Kasumi-1 (cell line): Measurements from ENCODE around the gene RAPSN.

ENCODE experiments used
- DNase-seq, 2 experiments: peaks; one replicate each; lab custom pipeline; 2025; lab: John Stamatoyannopoulos, UW

The RAPSN gene

DNA sequence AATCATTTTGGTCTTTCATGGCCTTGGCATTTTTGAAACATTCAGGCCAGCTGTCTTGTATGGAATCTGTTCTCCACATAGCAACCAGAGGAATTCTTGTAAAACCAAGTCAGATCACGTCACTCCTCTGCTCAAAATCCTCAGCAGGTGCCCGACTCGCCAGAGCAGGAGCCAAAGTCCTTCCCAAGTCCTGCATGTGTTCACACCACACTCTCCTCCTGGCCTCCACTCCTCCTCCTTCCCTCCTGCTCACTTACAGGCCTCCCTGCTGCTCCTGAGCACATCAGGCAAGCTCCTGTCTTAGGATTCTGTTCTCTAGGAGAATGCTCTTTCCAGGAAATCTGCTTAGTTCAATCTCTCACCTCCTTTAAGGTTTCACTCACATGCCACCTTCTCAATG is 15.8 kb downstream of the RAPSN start:
- DNase-seq: no peak

DNA sequence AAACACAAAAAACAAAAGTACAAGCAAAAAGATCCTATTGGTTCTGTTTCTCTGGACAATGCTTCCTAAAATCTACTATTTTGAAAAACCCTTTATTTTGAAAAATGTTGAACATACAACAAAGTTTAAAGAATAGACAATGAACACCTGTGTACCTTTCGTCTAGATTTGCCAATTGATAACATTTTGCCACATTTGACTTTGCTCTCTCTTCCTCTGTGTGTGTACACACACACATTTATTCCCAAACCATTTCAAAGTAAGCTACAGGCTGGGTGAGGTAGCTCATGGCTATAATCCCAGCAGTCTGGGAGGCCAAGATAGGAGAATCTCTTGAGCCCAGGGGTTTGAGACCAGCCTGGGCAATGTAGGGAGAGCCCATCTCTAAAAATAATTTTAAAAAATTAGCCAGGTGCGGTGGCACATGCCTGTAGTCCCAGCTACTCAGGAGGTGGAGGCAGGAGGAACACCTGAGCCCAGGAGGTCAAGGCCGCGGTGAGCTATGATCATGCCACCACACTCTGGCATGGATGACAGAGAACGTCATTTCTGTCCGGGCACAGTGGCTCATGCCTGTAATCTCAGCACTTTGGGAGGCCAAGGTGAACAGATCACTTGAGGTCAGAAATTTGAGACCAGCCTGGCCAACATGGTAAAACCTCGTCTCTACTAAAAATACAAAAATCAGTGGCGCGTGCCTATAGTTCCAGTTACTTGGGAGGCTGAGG is 17.4 kb downstream of the RAPSN start:
- no peak for DNase-seq

- no peak for DNase-seq
Observed at GRCh38 chr11:47430524-47430923, 18.4 kb downstream of the RAPSN start.

GRCh38 chr11:47426062-47426956 is 22.6 kb downstream of the RAPSN start, which contains the start of gene PSMC3:
PSMC3 (minus strand) TSS chr11:47426439; CDS start chr11:47426279, 160 bp downstream.
- DNase-seq: peak; percentile 93 to 96

- no peak for DNase-seq
Observed at GRCh38 chr11:47425611-47426010, 23.3 kb downstream of the RAPSN start.

GRCh38 chr11:47418454-47419259 is 30.3 kb downstream of the RAPSN start:
- DNase-seq: no peak

GRCh38 chr11:47417712-47418111 is 31.2 kb downstream of the RAPSN start:
- no peak for DNase-seq

DNA sequence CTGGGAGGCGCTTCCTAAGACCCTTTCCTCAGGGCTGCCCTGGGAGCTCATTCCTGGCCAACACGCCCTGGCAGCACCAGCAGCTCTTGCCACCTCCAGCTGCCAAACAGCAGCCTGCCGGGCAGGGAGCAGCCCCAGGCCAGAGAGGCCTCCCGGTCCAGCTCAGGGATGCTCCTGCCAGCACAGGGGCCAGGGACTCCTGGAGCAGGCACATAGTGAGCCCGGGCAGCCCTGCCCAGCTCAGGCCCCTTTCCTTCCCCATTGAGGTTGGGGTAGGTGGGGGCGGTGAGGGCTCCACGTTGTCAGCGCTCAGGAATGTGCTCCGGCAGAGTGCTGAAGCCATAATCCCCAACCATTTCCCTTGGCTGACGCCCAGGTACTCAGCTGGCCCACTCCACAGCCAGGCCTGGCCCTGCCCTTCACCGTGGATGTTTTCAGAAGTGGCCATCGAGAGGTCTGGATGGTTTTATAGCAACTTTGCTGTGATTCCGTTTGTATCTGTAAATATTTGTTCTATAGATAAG is 32.9 kb downstream of the RAPSN start:
- DNase-seq: no peak

GRCh38 chr11:47415091-47415854 is 33.7 kb downstream of the RAPSN start:
- DNase-seq: no peak

DNA sequence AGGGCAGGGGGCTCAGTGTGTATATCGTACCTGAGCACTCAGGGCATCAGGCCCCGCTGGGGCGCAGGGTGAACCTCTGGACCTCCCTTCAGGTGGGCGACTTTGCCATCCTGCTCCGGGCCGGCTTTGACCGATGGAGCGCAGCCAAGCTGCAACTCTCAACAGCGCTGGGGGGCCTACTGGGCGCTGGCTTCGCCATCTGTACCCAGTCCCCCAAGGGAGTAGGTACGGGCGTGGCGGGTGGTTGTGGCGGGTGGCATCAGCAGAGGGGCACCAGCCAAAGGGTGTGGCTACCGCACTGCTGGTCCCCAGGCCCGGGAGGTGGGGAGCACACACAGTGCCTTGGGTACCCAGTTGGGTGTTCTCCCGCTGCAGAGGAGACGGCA is 34.3 kb downstream of the RAPSN start:
- no peak for DNase-seq

- DNase-seq: no peak
Observed at GRCh38 chr11:47413908-47414684, 34.8 kb downstream of the RAPSN start.

GRCh38 chr11:47413351-47413750 is 35.6 kb downstream of the RAPSN start:
- no peak for DNase-seq

GRCh38 chr11:47411884-47412746 is 36.8 kb downstream of the RAPSN start:
- peak; percentile 14 to 18 for DNase-seq

GRCh38 chr11:47410370-47411264 is 38.3 kb downstream of the RAPSN start:
- no peak for DNase-seq

GRCh38 chr11:47409440-47410369 is 39.2 kb downstream of the RAPSN start:
- no peak for DNase-seq

GRCh38 chr11:47408598-47409439 is 40.1 kb downstream of the RAPSN start:
- DNase-seq: no peak
